HAP-1 (cell line): ENCODE measurements around the gene CCDC160.
"Not testable (repeated sequence)": the region's sequence is repeated elsewhere in the genome, so short reads cannot be mapped to it uniquely, and the experiment has no call there.

ENCODE experiments used
- DNase-seq, 2 experiments: peaks; one replicate each; pipeline ENCODE4 v3.0.0-alpha.2; 2016 to 2020; ENCODE audit warnings: low spot score in 2 of 2
- H3K27me3 ChIP-seq: fragments of 250-450 bp; sonication (Bioruptor Pico); 2 replicates; pipeline ENCODE4 v1.5.1; 2020; ENCODE audit warnings: low read depth, mild to moderate bottlenecking, moderate library complexity
- H3K36me3 ChIP-seq: fragments of 250-450 bp; sonication (Bioruptor Pico); replicated peaks from 2 replicates; pipeline ENCODE4 v1.5.1; 2020; ENCODE audit warnings: mild to moderate bottlenecking
- H3K4me1 ChIP-seq: fragments of 250-450 bp; sonication (Bioruptor Pico); 2 replicates; pipeline ENCODE4 v1.5.1; 2020; ENCODE audit warnings: mild to moderate bottlenecking
- H3K4me3 ChIP-seq: fragments of 250-450 bp; sonication (Bioruptor Pico); 2 replicates; pipeline ENCODE4 v1.5.1; 2020; ENCODE audit warnings: mild to moderate bottlenecking, moderate library complexity
- H3K9me3 ChIP-seq: fragments of 250-450 bp; sonication (Bioruptor Pico); 2 replicates; pipeline ENCODE4 v1.5.1; 2020; ENCODE audit warnings: mild to moderate bottlenecking, moderate library complexity
- in situ Hi-C: fragments of 300-500 bp; cut with MboI; formaldehyde crosslinking; loops from 3 replicates; pipeline ENCODE4 v1.14.3; 2020; ENCODE audit warnings: low sequenced_read_pairs, inconsistent platforms, mixed read lengths

Gene CCDC160

DNA sequence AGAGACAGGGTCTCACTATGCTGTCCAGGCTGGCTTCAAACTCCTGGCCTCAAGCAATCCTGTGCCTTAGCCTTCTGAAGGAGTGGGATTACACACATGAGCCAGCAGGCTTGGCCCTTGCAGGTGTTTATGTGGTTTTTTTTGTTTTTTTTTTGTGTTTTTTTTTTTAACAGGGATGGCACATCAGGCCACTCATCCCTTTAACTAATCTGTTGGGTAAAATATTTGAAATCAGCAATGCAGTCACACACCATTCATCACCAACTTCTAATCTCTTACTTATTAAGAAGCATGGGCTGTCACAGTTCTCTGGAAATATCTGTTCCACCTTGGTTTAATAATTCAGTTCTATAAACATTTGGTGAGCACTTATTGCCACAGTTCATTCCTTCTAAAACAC is 12.3 kb downstream of the CCDC160 start:
- Histone ChIP-seq H3K9me3 (no peaks in the 10 kb centered on the region), H3K4me1 (no peaks in the 10 kb centered on the region), H3K4me3 (no peak overlapping the region), H3K27me3 (no peaks in the 10 kb centered on the region), H3K36me3 (no peaks in the 10 kb centered on the region)
- in situ Hi-C loops: no loop called here
- DNase-seq: no peak

- no peaks in the 10 kb centered on the region for H3K27me3 ChIP-seq
- no peaks in the 10 kb centered on the region for H3K4me1 ChIP-seq
- no peak for DNase-seq
- in situ Hi-C loops: no loop called here
- no peaks in the 10 kb centered on the region for H3K9me3 ChIP-seq
- H3K4me3 ChIP-seq: no peak overlapping the region
- H3K36me3 ChIP-seq: no peaks in the 10 kb centered on the region
Measured at GRCh38 chrX:134251241-134251640, 14.3 kb downstream of the CCDC160 start.

DNA sequence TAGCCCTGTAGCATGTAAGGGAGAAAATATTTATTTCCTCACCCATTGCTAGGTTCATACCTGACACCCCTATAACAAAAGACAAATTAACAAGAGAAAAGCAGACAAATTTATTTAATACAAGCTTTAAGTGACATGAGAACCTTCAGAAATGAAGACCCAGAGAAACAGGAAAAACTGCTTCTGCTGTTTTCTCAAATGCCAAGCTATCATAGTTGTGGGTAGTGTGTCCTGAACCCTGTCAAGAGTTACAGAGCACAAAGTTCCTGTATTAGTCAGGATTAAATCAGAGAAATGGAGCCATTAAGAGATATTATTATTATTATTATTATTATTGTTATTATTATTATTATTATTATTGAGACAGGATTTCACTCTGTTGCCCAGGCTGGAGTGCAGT is 17.5 kb downstream of the CCDC160 start:
- H3K27me3 ChIP-seq: no peaks in the 10 kb centered on the region
- DNase-seq: no peak
- in situ Hi-C loops: no loop called here

DNA sequence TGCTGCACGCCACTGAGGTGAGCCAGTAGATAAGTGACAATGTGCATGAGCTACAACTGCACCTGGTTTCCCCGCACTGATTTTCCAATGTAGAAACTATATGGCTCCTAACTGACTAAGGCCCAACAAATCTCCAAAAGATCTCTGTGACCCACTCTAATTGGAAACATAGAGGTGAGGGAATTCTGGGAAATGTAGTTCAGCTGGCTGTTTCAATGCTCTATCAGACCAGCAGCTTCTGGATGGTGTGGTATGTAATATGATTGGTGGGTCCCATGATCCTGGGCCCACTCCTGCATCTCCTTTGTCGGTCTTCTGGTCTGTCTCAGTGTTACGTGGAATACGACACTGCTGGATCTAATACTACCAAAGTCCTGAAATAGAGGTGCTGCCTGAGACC is 18.6 kb downstream of the CCDC160 start:
- H3K27me3 ChIP-seq: no peaks in the 10 kb centered on the region

More for the DNA sequence above, 17.5 kb downstream of the CCDC160 start:
- no peaks in the 10 kb centered on the region for H3K36me3 ChIP-seq
- no peak overlapping the region for H3K4me3 ChIP-seq
- H3K4me1 ChIP-seq: no peaks in the 10 kb centered on the region
- no peaks in the 10 kb centered on the region for H3K9me3 ChIP-seq

DNA sequence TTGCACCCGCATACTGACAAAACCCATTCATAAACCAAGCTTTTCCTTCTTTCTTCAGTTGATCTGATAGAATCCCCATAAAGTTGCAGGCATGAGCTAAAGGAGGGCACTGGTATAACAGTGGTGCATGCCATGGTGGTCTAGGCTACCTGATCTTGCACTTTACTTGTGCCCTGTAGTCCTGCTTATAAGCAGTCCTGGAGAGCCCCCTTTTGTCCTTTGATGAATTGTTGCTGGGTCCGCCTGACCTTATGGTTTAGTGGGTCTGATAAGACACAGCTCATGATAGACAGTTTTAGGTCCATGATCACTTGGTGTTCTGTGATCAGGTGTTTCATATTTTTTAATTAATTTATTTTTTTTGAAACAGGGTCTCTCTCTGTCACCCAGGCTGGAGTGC is 19.7 kb downstream of the CCDC160 start:
- no peaks in the 10 kb centered on the region for H3K27me3 ChIP-seq
- no peak for DNase-seq
- in situ Hi-C loops: no loop called here

More for the DNA sequence above, 18.6 kb downstream of the CCDC160 start:
- Histone ChIP-seq H3K4me3 (no peak overlapping the region), H3K4me1 (no peaks in the 10 kb centered on the region), H3K36me3 (no peaks in the 10 kb centered on the region), H3K9me3 (no peaks in the 10 kb centered on the region)
- in situ Hi-C loops: no loop called here
- no peak for DNase-seq

DNA sequence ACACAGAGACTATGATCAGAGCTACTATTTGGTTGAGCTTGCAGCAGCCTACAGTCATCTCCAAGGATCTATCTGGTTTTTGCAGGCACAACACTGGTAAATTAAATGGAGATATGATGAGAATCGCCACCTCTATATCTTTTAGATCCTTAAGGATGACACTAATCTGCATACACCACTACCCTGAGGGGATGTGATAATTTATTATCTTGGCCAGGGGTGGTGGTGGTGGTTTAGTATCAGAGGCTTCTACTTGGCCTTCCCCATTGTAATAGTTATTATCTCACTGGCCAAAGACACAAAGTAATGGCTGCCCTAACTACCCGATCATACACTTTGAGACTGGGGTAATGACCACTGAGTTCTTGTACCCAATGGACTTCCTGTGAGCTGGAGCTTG is 21.2 kb downstream of the CCDC160 start:
- Histone ChIP-seq H3K9me3 (no peaks in the 10 kb centered on the region), H3K36me3 (no peaks in the 10 kb centered on the region), H3K27me3 (no peaks in the 10 kb centered on the region), H3K4me3 (no peak overlapping the region), H3K4me1 (no peaks in the 10 kb centered on the region)
- in situ Hi-C loops: no loop called here
- DNase-seq: no peak

More for the DNA sequence above, 19.7 kb downstream of the CCDC160 start:
- H3K36me3 ChIP-seq: no peaks in the 10 kb centered on the region
- no peaks in the 10 kb centered on the region for H3K9me3 ChIP-seq
- no peak overlapping the region for H3K4me3 ChIP-seq
- no peaks in the 10 kb centered on the region for H3K4me1 ChIP-seq

DNA sequence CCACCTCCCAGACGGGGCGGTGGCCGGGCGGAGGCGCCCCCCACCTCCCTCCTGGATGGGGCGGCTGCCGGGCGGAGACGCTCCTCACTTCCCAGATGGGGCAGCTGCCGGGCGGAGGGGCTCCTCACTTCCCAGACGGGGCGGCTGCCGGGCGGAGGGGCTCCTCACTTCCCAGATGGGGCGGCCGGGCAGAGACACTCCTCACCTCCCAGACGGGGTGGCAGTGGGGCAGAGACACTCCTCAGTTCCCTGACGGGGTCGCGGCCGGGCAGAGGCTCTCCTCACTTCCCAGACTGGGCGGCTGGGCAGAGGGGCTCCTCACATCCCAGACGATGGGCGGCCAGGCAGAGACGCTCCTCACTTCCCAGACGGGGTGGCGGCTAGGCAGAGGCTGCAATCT is 49.0 kb downstream of the CCDC160 start:
- H3K4me1 ChIP-seq, in situ Hi-C loops, H3K9me3 ChIP-seq, H3K36me3 ChIP-seq, H3K27me3 ChIP-seq, H3K4me3 ChIP-seq, DNase-seq: not testable (repeated sequence)

- no peaks in the 10 kb centered on the region for H3K27me3 ChIP-seq
- H3K36me3 ChIP-seq: no peaks in the 10 kb centered on the region
- in situ Hi-C loops: no loop called here
- H3K9me3 ChIP-seq: no peaks in the 10 kb centered on the region; the same call in 1 of the 2 replicates
- no peak overlapping the region for H3K4me3 ChIP-seq
- no peaks in the 10 kb centered on the region for H3K4me1 ChIP-seq
- no peak for DNase-seq
Measured at GRCh38 chrX:134287346-134287745, 50.4 kb downstream of the CCDC160 start.

DNA sequence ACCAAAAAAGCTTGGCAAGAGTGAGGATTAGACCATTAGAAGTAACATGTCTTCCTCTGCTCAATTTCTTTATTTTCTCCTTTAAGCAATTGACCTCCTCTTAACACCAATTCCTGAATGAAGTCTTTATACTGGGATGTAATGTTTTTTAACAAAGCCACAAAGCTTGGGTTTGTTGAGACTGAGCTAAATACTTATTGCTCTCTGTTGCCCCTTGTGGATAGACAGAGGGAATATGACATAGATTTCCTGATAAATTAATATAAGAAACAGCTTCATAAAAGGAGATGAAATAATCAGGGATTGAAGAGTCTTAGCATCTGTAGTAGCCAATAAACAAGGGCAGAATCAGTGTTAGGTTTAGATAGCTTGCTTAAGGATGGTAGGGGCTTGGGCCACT is 57.6 kb downstream of the CCDC160 start:
- Histone ChIP-seq H3K9me3 (no peaks in the 10 kb centered on the region), H3K36me3 (no peaks in the 10 kb centered on the region), H3K27me3 (0 out of 2 replicates have a peak, but pooled peaks cover 3% of the 10 kb centered on the region), H3K4me3 (no peak overlapping the region), H3K4me1 (no peaks in the 10 kb centered on the region)
- in situ Hi-C loops: no loop called here
- peak in 1 of 2 experiments; percentile 45 for DNase-seq
